GM15510 (cell line): ENCODE measurements around the gene MBD6.

Experiments
- POLR2A ChIP-seq: IDR thresholded peaks from 3 replicates; pipeline ENCODE4 v1.6.1; 2011; ENCODE audit warnings: borderline replicate concordance; ENCODE audit not compliant: insufficient read length; ENCODE audit errors: extremely low read depth

The MBD6 gene

DNA sequence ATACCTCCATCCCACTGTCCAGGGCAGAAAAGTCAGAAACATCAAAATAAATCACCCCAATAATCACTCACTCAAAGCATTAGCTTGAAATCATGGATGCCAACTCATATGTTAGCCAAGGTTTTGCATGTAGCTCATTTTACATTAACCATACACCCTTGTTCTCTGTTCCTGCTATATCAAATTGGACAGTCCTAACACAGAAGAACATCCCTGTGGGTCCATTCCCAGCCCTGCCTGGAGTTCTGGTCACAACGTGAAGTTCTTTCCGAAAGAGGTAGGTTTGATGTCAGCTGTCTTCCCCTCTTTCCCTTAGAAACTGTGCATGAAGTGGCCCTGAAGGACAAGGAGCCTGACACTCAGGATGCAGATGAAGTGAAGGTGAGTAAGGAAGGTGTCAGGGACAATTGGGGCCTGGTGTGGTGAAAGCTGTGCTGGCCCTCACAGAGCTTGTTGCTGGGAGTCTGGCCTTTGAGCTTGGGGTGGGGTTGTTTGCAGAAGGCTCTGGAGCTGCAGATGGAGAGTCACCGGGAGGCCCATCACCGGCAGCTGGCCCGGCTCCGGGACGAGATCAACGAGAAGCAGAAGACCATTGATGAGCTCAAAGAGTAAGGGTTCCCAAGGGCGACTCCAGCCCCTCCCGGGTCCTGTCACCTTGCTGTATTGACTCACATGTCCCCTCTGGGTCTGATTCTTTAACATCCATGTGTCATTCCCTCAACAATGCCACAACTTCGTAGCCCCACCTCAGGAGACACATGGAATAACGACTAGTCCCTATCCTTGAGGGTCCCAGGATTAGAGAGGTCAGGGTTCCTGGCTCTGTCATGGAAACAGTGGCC lies 53.4 kb downstream of the MBD6 start:
- no peak for TF ChIP-seq POLR2A

GRCh38 chr12:57576613-57577160 lies 54.1 kb downstream of the MBD6 start:
- TF ChIP-seq POLR2A = no peak

DNA sequence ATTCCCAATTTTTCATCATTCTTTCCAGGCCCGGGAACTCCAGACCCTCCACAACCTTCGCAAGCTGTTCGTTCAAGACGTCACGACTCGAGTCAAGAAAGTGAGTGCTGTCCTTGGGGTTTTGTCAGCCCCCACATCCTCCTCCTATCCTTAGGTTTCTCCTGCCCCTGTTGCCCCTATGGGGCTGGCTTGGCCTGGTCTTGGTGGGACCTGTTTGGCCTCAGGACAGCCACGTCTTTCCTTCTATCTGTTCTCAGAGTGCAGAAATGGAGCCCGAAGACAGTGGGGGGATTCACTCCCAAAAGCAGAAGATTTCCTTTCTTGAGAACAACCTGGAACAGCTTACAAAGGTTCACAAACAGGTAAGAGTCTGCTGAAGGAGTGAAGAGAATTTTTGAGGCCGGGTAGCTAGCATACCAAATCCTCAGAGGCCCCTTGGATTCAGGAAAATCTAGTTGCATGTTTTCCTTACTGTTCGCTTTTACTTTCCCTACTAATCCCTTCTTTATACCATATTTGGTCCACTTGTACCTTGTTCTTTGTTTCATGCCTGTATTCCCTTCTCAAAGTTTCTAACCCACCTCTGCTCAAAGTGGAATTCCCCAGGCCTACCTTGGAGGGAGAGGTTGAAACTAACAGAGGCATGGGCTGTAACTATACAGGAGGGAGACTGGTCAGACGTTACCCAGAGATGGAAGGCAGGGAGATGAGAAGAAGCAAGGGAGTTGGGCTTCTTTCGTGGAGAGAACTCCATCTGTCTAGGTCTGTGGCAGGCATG lies 55.5 kb downstream of the MBD6 start:
- no peak for TF ChIP-seq POLR2A

GRCh38 chr12:57579011-57579410 lies 56.4 kb downstream of the MBD6 start:
- no peak for TF ChIP-seq POLR2A
